ENCODE data around the gene NSG2.
"Not testable (repeated sequence)": the region's sequence is repeated elsewhere in the genome, so short reads cannot be mapped to it uniquely, and the experiment has no call there.

Gene NSG2

GRCh38 chr5:174045470-174046025 lies at the start of gene NSG2:
Gene NSG2 (plus strand): TSS chr5:174045706. CDS start chr5:174046756, 1,050 bp downstream.
- DNase-seq, result no peak

GRCh38 chr5:173997331-173997730 lies 48.2 kb upstream of the NSG2 start:
- DNase-seq, result no peak

GRCh38 chr5:173998531-173998930 lies 47.0 kb upstream of the NSG2 start:
- no peak for DNase-seq

GRCh38 chr5:174000076-174000475 lies 45.4 kb upstream of the NSG2 start:
- no peak for DNase-seq

GRCh38 chr5:174003795-174004194 lies 41.7 kb upstream of the NSG2 start:
- DNase-seq, result no peak

- no peak for DNase-seq
Observed at GRCh38 chr5:174008922-174009321, 36.6 kb upstream of the NSG2 start.

GRCh38 chr5:174010365-174010764 lies 35.1 kb upstream of the NSG2 start:
- no peak for DNase-seq

- DNase-seq, result no peak
Observed at GRCh38 chr5:174011441-174011840, 34.1 kb upstream of the NSG2 start.

GRCh38 chr5:174020069-174020927 lies 25.2 kb upstream of the NSG2 start:
- DNase-seq, result not testable (repeated sequence)

GRCh38 chr5:174020928-174021304 lies 24.6 kb upstream of the NSG2 start:
- no peak for DNase-seq

- no peak for DNase-seq
Observed at GRCh38 chr5:174022384-174023095, 23.0 kb upstream of the NSG2 start.

GRCh38 chr5:174030286-174030685 lies 15.2 kb upstream of the NSG2 start:
- DNase-seq, result no peak

GRCh38 chr5:174044466-174045254 lies 846 bp upstream of the NSG2 start:
- no peak for DNase-seq

- no peak for DNase-seq
Observed at GRCh38 chr5:174046558-174046957, 1.1 kb downstream of the NSG2 start.

GRCh38 chr5:174047472-174048099 lies 2.1 kb downstream of the NSG2 start:
- DNase-seq, result no peak

- no peak for DNase-seq
Observed at GRCh38 chr5:174052636-174053035, 7.1 kb downstream of the NSG2 start.

GRCh38 chr5:174053905-174054304 lies 8.4 kb downstream of the NSG2 start:
- no peak for DNase-seq

GRCh38 chr5:174056064-174056847 lies 10.8 kb downstream of the NSG2 start:
- DNase-seq, result no peak

GRCh38 chr5:174057206-174057605 lies 11.7 kb downstream of the NSG2 start:
- no peak for DNase-seq

GRCh38 chr5:174058433-174059122 lies 13.1 kb downstream of the NSG2 start:
- no peak for DNase-seq

GRCh38 chr5:174059247-174059646 lies 13.7 kb downstream of the NSG2 start:
- DNase-seq, result no peak
